BE2C (cell line): Measurements from ENCODE around the gene SKI.

Experiments used
- DNase-seq: peaks from one replicate; pipeline ENCODE4 v3.0.0-alpha.2; 2020
- H3K27me3 ChIP-seq: fragments of 250-450 bp; sonication (Bioruptor Pico); 2 replicates; pipeline ENCODE4 v1.5.1; 2020; ENCODE audit warnings: mild to moderate bottlenecking
- H3K36me3 ChIP-seq: fragments of 250-450 bp; sonication (Bioruptor Pico); 2 replicates; pipeline ENCODE4 v1.5.1; 2020; ENCODE audit warnings: mild to moderate bottlenecking
- H3K4me1 ChIP-seq: fragments of 250-450 bp; sonication (Bioruptor Pico); 2 replicates; pipeline ENCODE4 v1.5.1; 2020
- H3K4me3 ChIP-seq: 2 replicates; pipeline ENCODE4 v1.5.1; 2011; ENCODE audit warnings: low read depth, low read length
- H3K9me3 ChIP-seq: fragments of 250-450 bp; sonication (Bioruptor Pico); 2 replicates; pipeline ENCODE4 v1.5.1; 2020
- CTCF ChIP-seq: IDR thresholded peaks from 2 replicates; pipeline ENCODE4 v1.5.1; 2012; ENCODE audit warnings: mild to moderate bottlenecking, low read depth, low read length

The SKI gene

GRCh38 chr1:2350911-2351655 is 123.0 kb downstream of the SKI start:
- no peak overlapping the region for H3K4me3 ChIP-seq

GRCh38 chr1:2351723-2352122 is 123.6 kb downstream of the SKI start:
- no peaks in the 10 kb centered on the region for H3K36me3 ChIP-seq
- TF ChIP-seq CTCF: no peak
- no peaks in the 10 kb centered on the region for H3K4me1 ChIP-seq
- H3K9me3 ChIP-seq: no peaks in the 10 kb centered on the region
- H3K27me3 ChIP-seq: no peaks in the 10 kb centered on the region
- H3K4me3 ChIP-seq: no peak overlapping the region
- peak; percentile 0 for DNase-seq

More at GRCh38 chr1:2350911-2351655, 123.0 kb downstream of the SKI start:
- TF ChIP-seq CTCF: no peak
- Histone ChIP-seq H3K9me3 (no peaks in the 10 kb centered on the region), H3K27me3 (no peaks in the 10 kb centered on the region), H3K36me3 (no peaks in the 10 kb centered on the region), H3K4me1 (no peaks in the 10 kb centered on the region)
- DNase-seq: peak; percentile 2

GRCh38 chr1:2352341-2352896 is 124.3 kb downstream of the SKI start:
- TF ChIP-seq CTCF: no peak
- Histone ChIP-seq H3K27me3 (no peaks in the 10 kb centered on the region), H3K4me3 (no peak overlapping the region), H3K36me3 (no peaks in the 10 kb centered on the region), H3K9me3 (no peaks in the 10 kb centered on the region), H3K4me1 (no peaks in the 10 kb centered on the region)
- DNase-seq: peak; percentile 2

GRCh38 chr1:2352897-2353550 is 124.9 kb downstream of the SKI start:
- no peaks in the 10 kb centered on the region for H3K27me3 ChIP-seq
- no peak overlapping the region for H3K4me3 ChIP-seq
- no peaks in the 10 kb centered on the region for H3K36me3 ChIP-seq
- H3K9me3 ChIP-seq: no peaks in the 10 kb centered on the region
- no peak for TF ChIP-seq CTCF
- H3K4me1 ChIP-seq: no peaks in the 10 kb centered on the region
- DNase-seq: peak; percentile 2

- H3K27me3 ChIP-seq: no peaks in the 10 kb centered on the region
- H3K4me3 ChIP-seq: no peak overlapping the region
- no peak for TF ChIP-seq CTCF
- no peaks in the 10 kb centered on the region for H3K9me3 ChIP-seq
- no peaks in the 10 kb centered on the region for H3K4me1 ChIP-seq
- no peaks in the 10 kb centered on the region for H3K36me3 ChIP-seq
- DNase-seq: peak; percentile 5
These were observed 125.7 kb downstream of the SKI start for GRCh38 chr1:2353551-2354438.
